Tibial artery (tissue), 4 donors: ENCODE data around the gene FBXL7.

Experiments
- DNase-seq, 2 donors: peaks; one replicate each; pipeline ENCODE4 v3.0.0-alpha.2; 2019
- H3K27ac ChIP-seq, 2 donors: fragments of 200-600 bp; sonication (generic) in 1 of 2; 1 replicate in 1 of 2; 2 replicates in 1 of 2; pipeline ENCODE4 v1.5.1; 2018 to 2019; ENCODE audit warnings: mild to moderate bottlenecking in 1 of 2
- H3K27me3 ChIP-seq, 2 donors: fragments of 200-600 bp; sonication (generic) in 1 of 2; one replicate each; pipeline versions ENCODE4 v1.5.1 to v1.6.0; 2016 to 2019
- H3K36me3 ChIP-seq, 3 donors: fragments of 200-600 bp; sonication (generic) in 2 of 3; one replicate each; pipeline ENCODE4 v1.5.1; 2016 to 2019; ENCODE audit warnings: mild to moderate bottlenecking in 2 of 3
- H3K4me1 ChIP-seq, 4 donors: fragments of 200-600 bp; sonication (generic) in 2 of 4; 1 replicate in 3 of 4; 2 replicates in 1 of 4; pipeline ENCODE4 v1.5.1; 2016 to 2019
- H3K4me3 ChIP-seq, 2 donors: fragments of 200-600 bp; sonication (generic) in 1 of 2; 1 replicate in 1 of 2; 2 replicates in 1 of 2; pipeline ENCODE4 v1.5.1; 2018 to 2019; ENCODE audit warnings: mild to moderate bottlenecking in 2 of 2
- H3K9me3 ChIP-seq, 3 donors: fragments of 200-600 bp; sonication (generic) in 1 of 3; one replicate each; pipeline ENCODE4 v1.5.1; 2016 to 2019
- CTCF ChIP-seq, 2 experiments: fragments of 200-600 bp in 1 of 2; fragments of 450-650 bp in 1 of 2; IDR thresholded peaks; one replicate each; pipeline ENCODE4 v1.5.1; 2017 to 2019; ENCODE audit warnings: antibody characterized with exemption in 2 of 2, mild to moderate bottlenecking in 1 of 2, moderate library complexity in 1 of 2
- intact Hi-C: fragments of 100-400 bp; cut with DNase I; formaldehyde crosslinking; loops from one replicate; pipeline ENCODE4 v1.15.0; 2023; ENCODE audit warnings: low total_unique reads

FBXL7 gene

GRCh38 chr5:15943487-15943886, 443.5 kb downstream of the FBXL7 start:
- intact Hi-C loops: no loop called here
- no peak for TF ChIP-seq CTCF (IDR thresholded peaks at IDR 0.05)
- H3K4me3 ChIP-seq: no peak overlapping the region
- no peaks in the 10 kb centered on the region for H3K27me3 ChIP-seq
- H3K36me3 ChIP-seq: peaks cover 6 to 16% (median 16%) of the 10 kb centered on the region in 3 donors
- H3K4me1 ChIP-seq: no peaks in the 10 kb centered on the region
- DNase-seq: no peak
- no peaks in the 10 kb centered on the region for H3K9me3 ChIP-seq
- no peak overlapping the region for H3K27ac ChIP-seq

GRCh38 chr5:15946026-15946425, 446.0 kb downstream of the FBXL7 start:
- Histone ChIP-seq H3K4me3 (no peak overlapping the region), H3K9me3 (no peaks in the 10 kb centered on the region), H3K27ac (no peak overlapping the region), H3K4me1 (no peaks in the 10 kb centered on the region), H3K36me3 (peaks cover 0 to 10% (median 4%) of the 10 kb centered on the region in 3 donors), H3K27me3 (no peaks in the 10 kb centered on the region)
- no peak for TF ChIP-seq CTCF (IDR thresholded peaks at IDR 0.05)
- DNase-seq: no peak
- intact Hi-C loops: no loop called here

- H3K27me3 ChIP-seq: no peaks in the 10 kb centered on the region
- intact Hi-C loops: no loop called here
- H3K36me3 ChIP-seq: peaks cover 0 to 1% (median 0%) of the 10 kb centered on the region in 3 donors
- H3K9me3 ChIP-seq: no peaks in the 10 kb centered on the region
- TF ChIP-seq CTCF (IDR thresholded peaks at IDR 0.05): no peak
- DNase-seq: no peak
- no peaks in the 10 kb centered on the region for H3K4me1 ChIP-seq
- H3K4me3 ChIP-seq: no peak overlapping the region
- H3K27ac ChIP-seq: no peak overlapping the region
Observed at GRCh38 chr5:15948190-15948589, 448.2 kb downstream of the FBXL7 start.

- intact Hi-C loops: no loop called here
- no peak for TF ChIP-seq CTCF (IDR thresholded peaks at IDR 0.05)
- Histone ChIP-seq H3K4me3 (no peak overlapping the region), H3K4me1 (no peaks in the 10 kb centered on the region), H3K27me3 (no peaks in the 10 kb centered on the region), H3K36me3 (no peaks in the 10 kb centered on the region), H3K9me3 (no peaks in the 10 kb centered on the region), H3K27ac (no peak overlapping the region)
- no peak for DNase-seq
Observed at GRCh38 chr5:15951126-15951525, 451.1 kb downstream of the FBXL7 start.

- no peak for TF ChIP-seq CTCF (IDR thresholded peaks at IDR 0.05)
- Histone ChIP-seq H3K9me3 (no peaks in the 10 kb centered on the region), H3K36me3 (no peaks in the 10 kb centered on the region), H3K27me3 (no peaks in the 10 kb centered on the region), H3K4me1 (no peaks in the 10 kb centered on the region), H3K27ac (no peak overlapping the region), H3K4me3 (no peak overlapping the region)
- intact Hi-C loops: no loop called here
- DNase-seq: no peak
Observed at GRCh38 chr5:15951550-15951949, 451.6 kb downstream of the FBXL7 start.

- H3K36me3 ChIP-seq: no peaks in the 10 kb centered on the region
- intact Hi-C loops: no loop called here
Observed at GRCh38 chr5:15956622-15957021, 456.6 kb downstream of the FBXL7 start.

More at GRCh38 chr5:15956622-15957021, 456.6 kb downstream of the FBXL7 start:
- no peak for DNase-seq
- H3K27me3 ChIP-seq: no peaks in the 10 kb centered on the region
- no peak overlapping the region for H3K4me3 ChIP-seq
- TF ChIP-seq CTCF (IDR thresholded peaks at IDR 0.05): no peak
- H3K4me1 ChIP-seq: no peaks in the 10 kb centered on the region
- no peak overlapping the region for H3K27ac ChIP-seq
- no peaks in the 10 kb centered on the region for H3K9me3 ChIP-seq
